ENCODE measurements around the gene PTRH2.

DNA sequence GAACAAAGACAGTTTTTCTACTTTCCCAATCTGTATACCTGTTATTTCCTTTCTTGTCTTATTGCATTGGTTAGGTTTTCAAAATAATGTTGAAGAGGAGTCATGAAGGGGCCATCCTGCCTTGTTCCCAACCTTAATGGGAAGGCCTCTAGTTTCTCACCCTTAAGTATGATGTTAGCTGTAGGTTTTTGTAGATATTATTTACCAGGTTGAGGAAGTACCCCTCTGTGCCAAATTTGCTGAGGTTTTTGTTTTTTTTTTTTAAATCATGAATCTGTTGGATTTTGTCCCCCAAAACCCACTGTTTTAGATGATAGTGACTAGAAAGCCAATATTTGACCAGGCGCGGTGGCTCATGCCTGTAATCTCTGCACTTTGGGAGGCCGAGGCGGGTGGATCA is 36.6 kb upstream of the PTRH2 start:
- no peak for TF ChIP-seq ZNF384 (IDR thresholded peaks at IDR 0.05)
- no peak for TF ChIP-seq SP1 (IDR thresholded peaks at IDR 0.05)
- TF ChIP-seq BHLHE40 (IDR thresholded peaks at IDR 0.05; ENCODE audit: borderline replicate concordance) = no peak
- TF ChIP-seq SUZ12 (IDR thresholded peaks at IDR 0.05) = no peak
- no peak for TF ChIP-seq LEF1 (IDR thresholded peaks at IDR 0.05; ENCODE audit: borderline replicate concordance)
- no peak for TF ChIP-seq NFRKB (IDR thresholded peaks at IDR 0.05)
- TF ChIP-seq FOXM1 (IDR thresholded peaks at IDR 0.05; ENCODE audit: borderline replicate concordance) = no peak
- no peak for TF ChIP-seq FOXA1 (IDR thresholded peaks at IDR 0.05)
- no peak for TF ChIP-seq ELF4 (IDR thresholded peaks at IDR 0.05)
